Calu3 (cell line): ENCODE measurements around the gene CROCC2. TPM values are rescaled to one million over a fixed set of nuclear protein-coding genes. Genes with fewer than 3 reads are reported as not detected.

Experiments
- BruUV-seq: library from RNA; stranded (reverse); fragments of 400-500 nt; replicated peaks from 2 replicates; lab custom pipeline; 2021; lab: Mats Ljungman, UMichigan
- CTCF ChIA-PET: fragments of 300-600 bp; sonication (Branson Sonifier 250); formaldehyde crosslinking; loops from one replicate; lab custom pipeline; 2022; ENCODE audit warnings: antibody characterized with exemption; lab: Charles Lee
- DNase-seq: peaks from one replicate; pipeline ENCODE4 v3.0.0; 2022
- H3K27ac Mint-ChIP-seq: one replicate; pipeline ENCODE4 v1.8.0; 2022; ENCODE audit warnings: mixed read lengths; ENCODE audit not compliant: unreplicated experiment
- H3K27me3 Mint-ChIP-seq: one replicate; pipeline ENCODE4 v1.8.0; 2022; ENCODE audit warnings: mixed read lengths; ENCODE audit not compliant: unreplicated experiment
- H3K36me3 Mint-ChIP-seq: one replicate; pipeline ENCODE4 v1.8.0; 2022; ENCODE audit warnings: mild to moderate bottlenecking, moderate library complexity, mixed read lengths; ENCODE audit not compliant: insufficient read depth, unreplicated experiment
- H3K4me1 Mint-ChIP-seq: one replicate; pipeline ENCODE4 v1.8.0; 2022; ENCODE audit warnings: mild to moderate bottlenecking, low read depth, mixed read lengths; ENCODE audit not compliant: unreplicated experiment
- H3K4me3 Mint-ChIP-seq: one replicate; pipeline ENCODE4 v1.8.0; 2022; ENCODE audit warnings: mild to moderate bottlenecking, low read depth, moderate library complexity, mixed read lengths; ENCODE audit not compliant: unreplicated experiment
- H3K9me3 Mint-ChIP-seq: one replicate; pipeline ENCODE4 v1.8.0; 2022; ENCODE audit warnings: low read depth, mixed read lengths; ENCODE audit not compliant: unreplicated experiment
- intact Hi-C: fragments of 100-400 bp; cut with micrococcal nuclease; formaldehyde crosslinking; loops from one replicate; pipeline ENCODE4 v1.10.0; 2022; ENCODE audit not compliant: unreplicated experiment
- total RNA-seq: library from RNA; stranded (reverse); gene quantifications from 2 replicates; pipeline ENCODE4 v1.2.3, GENCODE V29; 2022
- TF ChIP-seq, protein P1 (sequence below): fragments of 200-600 bp; IDR thresholded peaks from one replicate; pipeline ENCODE4 v1.8.0; 2022; ENCODE audit warnings: antibody characterized with exemption; ENCODE audit not compliant: unreplicated experiment

CROCC2 gene
- total RNA-seq, 1 experiment from 2014 or later: not detected

DNA sequence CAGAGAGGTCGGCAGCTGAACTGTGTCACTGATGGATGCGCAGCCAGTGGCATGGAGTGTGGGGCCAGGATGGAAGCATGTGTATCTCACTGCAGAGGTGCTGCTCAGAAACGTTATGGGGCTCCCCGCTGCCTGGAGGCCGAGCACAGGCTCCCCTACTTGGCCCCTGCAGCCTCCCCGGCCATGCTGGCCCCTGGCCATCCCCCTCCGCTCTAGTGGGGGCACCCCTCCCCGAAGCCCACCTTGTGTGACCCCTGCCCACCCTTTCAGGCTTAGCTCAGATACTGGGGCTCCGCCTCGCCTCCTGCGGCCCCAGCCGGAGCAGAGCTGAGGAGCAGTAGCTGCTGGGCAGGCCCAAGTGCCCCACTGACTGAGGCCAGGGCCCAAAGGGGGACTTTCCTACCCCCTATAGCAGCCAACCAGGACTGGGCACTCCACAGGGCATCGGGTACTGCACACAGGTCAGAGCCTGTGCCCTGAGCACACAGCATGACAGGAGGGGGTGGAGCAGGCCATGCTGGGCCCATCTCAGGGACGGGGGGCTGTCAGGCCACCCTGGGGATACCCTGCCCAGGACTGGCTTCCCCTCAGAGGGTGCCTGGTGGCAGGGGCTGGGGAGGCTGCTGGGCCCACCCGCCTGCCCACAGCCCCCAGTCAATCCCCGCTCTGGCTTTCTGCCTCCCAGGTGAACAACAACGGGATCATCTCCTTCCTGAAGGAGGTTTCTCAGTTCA lies 123.6 kb downstream of the CROCC2 start:
- Mint-ChIP-seq H3K36me3 (no peaks in the 10 kb centered on the region), H3K9me3 (peaks cover 2% of the 10 kb centered on the region), H3K27me3 (peaks cover 6% of the 10 kb centered on the region), H3K4me3 (no peak overlapping the region), H3K27ac (no peak overlapping the region), H3K4me1 (no peaks in the 10 kb centered on the region)
- CTCF ChIA-PET: no interaction called here
- intact Hi-C loops: no loop called here
- DNase-seq: no peak
- TF ChIP-seq, protein P1, sequence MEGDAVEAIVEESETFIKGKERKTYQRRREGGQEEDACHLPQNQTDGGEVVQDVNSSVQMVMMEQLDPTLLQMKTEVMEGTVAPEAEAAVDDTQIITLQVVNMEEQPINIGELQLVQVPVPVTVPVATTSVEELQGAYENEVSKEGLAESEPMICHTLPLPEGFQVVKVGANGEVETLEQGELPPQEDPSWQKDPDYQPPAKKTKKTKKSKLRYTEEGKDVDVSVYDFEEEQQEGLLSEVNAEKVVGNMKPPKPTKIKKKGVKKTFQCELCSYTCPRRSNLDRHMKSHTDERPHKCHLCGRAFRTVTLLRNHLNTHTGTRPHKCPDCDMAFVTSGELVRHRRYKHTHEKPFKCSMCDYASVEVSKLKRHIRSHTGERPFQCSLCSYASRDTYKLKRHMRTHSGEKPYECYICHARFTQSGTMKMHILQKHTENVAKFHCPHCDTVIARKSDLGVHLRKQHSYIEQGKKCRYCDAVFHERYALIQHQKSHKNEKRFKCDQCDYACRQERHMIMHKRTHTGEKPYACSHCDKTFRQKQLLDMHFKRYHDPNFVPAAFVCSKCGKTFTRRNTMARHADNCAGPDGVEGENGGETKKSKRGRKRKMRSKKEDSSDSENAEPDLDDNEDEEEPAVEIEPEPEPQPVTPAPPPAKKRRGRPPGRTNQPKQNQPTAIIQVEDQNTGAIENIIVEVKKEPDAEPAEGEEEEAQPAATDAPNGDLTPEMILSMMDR: no peak
- BruUV-seq: no TSS peak

DNA sequence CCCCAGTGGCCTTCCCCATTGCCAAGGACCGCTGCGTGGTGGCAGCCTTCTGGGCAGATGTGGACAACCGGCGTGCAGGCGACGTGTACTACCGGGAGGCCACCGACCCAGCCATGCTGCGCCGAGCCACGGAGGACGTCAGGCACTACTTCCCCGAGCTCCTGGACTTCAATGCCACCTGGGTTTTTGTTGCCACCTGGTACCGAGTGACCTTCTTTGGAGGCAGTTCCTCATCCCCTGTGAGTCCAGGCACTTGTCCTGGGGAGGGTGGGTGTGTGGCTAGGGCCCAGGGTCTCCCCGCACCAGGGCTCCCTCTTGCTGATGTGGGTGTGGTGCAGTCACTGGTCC lies 124.2 kb downstream of the CROCC2 start:
- no TSS peak for BruUV-seq
- no peak overlapping the region for H3K4me3 Mint-ChIP-seq
- peaks cover 2% of the 10 kb centered on the region for H3K9me3 Mint-ChIP-seq
- CTCF ChIA-PET: interaction anchor here (0.6 kb wide), 1 partner anchor 48 kb away, joined by 3 read pairs; no protein-coding TSS in a partner anchor
- peaks cover 11% of the 10 kb centered on the region for H3K27me3 Mint-ChIP-seq
- DNase-seq: no peak
- no peaks in the 10 kb centered on the region for H3K4me1 Mint-ChIP-seq
- no peaks in the 10 kb centered on the region for H3K36me3 Mint-ChIP-seq
- TF ChIP-seq, protein P1: no peak
- no peak overlapping the region for H3K27ac Mint-ChIP-seq
- intact Hi-C loops: no loop called here

DNA sequence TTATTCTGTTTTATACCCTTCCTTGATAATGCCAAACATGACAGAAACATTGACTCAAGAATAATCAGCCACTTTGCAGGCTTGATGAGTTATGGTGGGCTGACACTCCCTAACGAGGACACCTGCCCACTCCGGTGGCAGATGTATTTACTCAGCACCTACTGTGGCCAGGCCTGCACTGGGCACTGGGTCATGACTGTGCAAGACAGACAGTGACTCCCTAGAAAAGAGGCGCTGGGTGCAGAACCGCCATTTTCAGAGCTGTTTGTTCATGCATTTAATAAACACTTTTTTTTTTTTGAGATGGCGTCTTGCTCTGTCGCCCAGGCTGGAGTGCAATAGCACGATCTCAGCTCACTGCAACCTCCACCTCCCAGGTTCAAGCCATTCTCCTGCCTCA lies 124.7 kb downstream of the CROCC2 start:
- TF ChIP-seq, protein P1: no peak
- DNase-seq: no peak
- CTCF ChIA-PET: interaction anchor here (0.6 kb wide), 1 partner anchor 48 kb away, joined by 3 read pairs; no protein-coding TSS in a partner anchor
- H3K9me3 Mint-ChIP-seq: no peaks in the 10 kb centered on the region
- H3K4me3 Mint-ChIP-seq: no peak overlapping the region
- H3K27ac Mint-ChIP-seq: no peak overlapping the region
- intact Hi-C loops: no loop called here
- BruUV-seq: no TSS peak
- peaks cover 15% of the 10 kb centered on the region for H3K27me3 Mint-ChIP-seq
- no peaks in the 10 kb centered on the region for H3K36me3 Mint-ChIP-seq
- no peaks in the 10 kb centered on the region for H3K4me1 Mint-ChIP-seq

DNA sequence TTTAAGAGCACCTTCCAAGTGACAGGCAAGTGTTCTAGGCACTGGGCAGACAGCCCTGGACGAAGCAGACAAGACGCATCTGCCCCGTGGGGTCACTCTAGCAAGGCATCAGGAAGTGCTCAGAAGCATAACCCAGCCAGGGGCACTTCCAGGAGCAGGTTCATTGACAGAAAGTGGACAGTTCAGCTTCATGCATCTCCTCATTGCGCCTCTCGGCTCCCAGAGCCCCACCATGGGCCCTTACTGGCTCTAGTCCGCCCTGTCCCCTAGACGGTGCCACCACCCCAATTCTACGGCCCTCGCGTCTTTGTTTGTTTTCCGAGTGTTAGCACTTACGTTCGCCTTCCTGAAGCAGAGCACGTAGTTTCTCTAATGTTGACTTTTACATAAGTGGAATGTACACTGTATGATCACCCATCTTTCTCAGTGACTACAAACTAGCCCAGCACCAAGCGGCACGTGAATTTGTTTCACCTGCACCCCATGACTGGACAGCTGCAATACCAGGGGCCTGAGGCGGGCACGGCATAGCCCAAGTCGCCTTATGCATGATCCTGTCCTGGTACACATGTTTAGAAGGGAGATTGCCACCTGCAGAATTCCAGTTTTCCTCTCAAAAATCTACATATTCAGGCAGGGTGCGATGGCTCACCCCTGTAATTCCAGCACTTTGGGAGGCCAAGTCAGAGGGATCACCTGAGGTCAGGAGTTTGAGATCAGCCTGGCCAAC lies 125.5 kb downstream of the CROCC2 start:
- CTCF ChIA-PET: no interaction called here
- Mint-ChIP-seq H3K4me3 (no peak overlapping the region), H3K4me1 (no peaks in the 10 kb centered on the region), H3K27me3 (peaks cover 15% of the 10 kb centered on the region), H3K9me3 (no peaks in the 10 kb centered on the region), H3K36me3 (no peaks in the 10 kb centered on the region), H3K27ac (no peak overlapping the region)
- intact Hi-C loops: no loop called here
- TF ChIP-seq, protein P1: no peak
- DNase-seq: no peak
- BruUV-seq: no TSS peak
